ENCODE data around the gene TRNAU1AP. TPM values are rescaled to one million over a fixed set of nuclear protein-coding genes. Genes with fewer than 3 reads are reported as not detected.
"Not testable (repeated sequence)": the region's sequence is repeated elsewhere in the genome, so short reads cannot be mapped to it uniquely, and the experiment has no call there.

The TRNAU1AP gene
- total RNA-seq, 4 donors from 2014 or later, result 19.4 to 34.1 (median 23.2) TPM

DNA sequence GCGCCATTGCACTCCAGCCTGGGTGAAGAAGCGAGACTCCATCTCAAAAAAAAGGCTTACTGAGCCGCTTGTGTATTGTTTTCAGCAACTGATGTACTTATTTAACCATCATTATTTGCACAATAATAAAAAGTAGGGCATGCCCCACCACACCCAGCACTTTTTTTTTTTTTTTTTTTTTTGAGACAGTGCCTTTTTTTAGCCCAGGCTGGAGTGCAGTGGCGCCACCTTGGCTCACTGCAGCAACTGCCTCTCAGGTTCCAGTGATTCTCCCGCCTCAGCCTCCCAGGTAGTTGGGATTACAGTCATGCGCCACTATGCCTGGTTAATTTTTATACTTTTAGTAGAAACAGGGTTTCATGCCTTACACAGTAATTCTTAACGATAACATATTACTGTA, 12.2 kb upstream of the TRNAU1AP start:
- intact Hi-C loops (cut with DNase I), result no loop called here
- Histone ChIP-seq H3K4me3 (no peak overlapping the region), H3K27ac (replicated peaks in 1 of 4) (no peak overlapping the region), H3K4me1 (no peaks in the 10 kb centered on the region), H3K9me3 (no peaks in the 10 kb centered on the region), H3K27me3 (no peaks in the 10 kb centered on the region), H3K36me3 (peaks cover 2 to 30% (median 22%) of the 10 kb centered on the region in 4 donors)
- no peak for TF ChIP-seq POLR2A (IDR thresholded peaks at IDR 0.05; ENCODE audit: low read depth)
- no peak for TF ChIP-seq POLR2AphosphoS5 (IDR thresholded peaks at IDR 0.05)
- no peak for TF ChIP-seq EP300 (IDR thresholded peaks at IDR 0.05)
- WGBS, result 90% methylated on average over 7 of the region's 7 CpGs
- DNase-seq (ENCODE audit: extremely low spot score), result no peak

GRCh38 chr1:28541414-28542015, 11.4 kb upstream of the TRNAU1AP start:
- H3K4me1 ChIP-seq; DNase-seq (ENCODE audit: extremely low spot score); intact Hi-C loops (cut with DNase I); H3K27ac ChIP-seq (replicated peaks in 1 of 4); H3K9me3 ChIP-seq; H3K4me3 ChIP-seq; H3K27me3 ChIP-seq: not testable (repeated sequence)
- WGBS, result 92% methylated on average over 8 of the region's 8 CpGs
- peaks cover 0 to 22% (median 14%) of the 10 kb centered on the region in 4 donors for H3K36me3 ChIP-seq

DNA sequence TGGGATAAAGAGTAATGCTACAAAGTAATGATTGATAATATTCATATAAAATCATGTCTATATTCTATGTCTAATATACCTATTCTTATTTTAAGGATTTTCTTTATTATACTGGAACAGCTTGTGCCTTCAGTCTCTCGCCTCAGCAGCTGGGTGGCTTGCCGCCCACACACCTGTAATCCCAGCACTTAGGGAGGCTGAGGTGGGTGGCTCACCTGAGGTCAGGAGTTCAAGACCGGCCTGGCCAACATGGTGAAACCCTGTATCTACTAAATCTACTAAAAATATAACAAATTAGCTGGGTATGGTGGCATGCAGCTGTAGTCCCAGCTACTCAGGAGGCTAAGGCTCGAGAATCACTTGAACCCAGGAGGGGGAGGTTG, 7.6 kb upstream of the TRNAU1AP start:
- 94% methylated on average over 4 of the region's 4 CpGs for WGBS
- Histone ChIP-seq H3K27me3 (no peaks in the 10 kb centered on the region), H3K27ac (replicated peaks in 1 of 4) (no peak overlapping the region), H3K9me3 (no peaks in the 10 kb centered on the region), H3K36me3 (no peaks in the 10 kb centered on the region), H3K4me3 (no peak overlapping the region), H3K4me1 (no peaks in the 10 kb centered on the region)
- TF ChIP-seq POLR2AphosphoS5 (IDR thresholded peaks at IDR 0.05) (no peak), CTCF (IDR thresholded peaks at IDR 0.05) (no peak), EP300 (IDR thresholded peaks at IDR 0.05) (no peak), POLR2A (IDR thresholded peaks at IDR 0.05; ENCODE audit: low read depth) (no peak)
- intact Hi-C loops (cut with DNase I), result no loop called here
- DNase-seq (ENCODE audit: extremely low spot score), result no peak

DNA sequence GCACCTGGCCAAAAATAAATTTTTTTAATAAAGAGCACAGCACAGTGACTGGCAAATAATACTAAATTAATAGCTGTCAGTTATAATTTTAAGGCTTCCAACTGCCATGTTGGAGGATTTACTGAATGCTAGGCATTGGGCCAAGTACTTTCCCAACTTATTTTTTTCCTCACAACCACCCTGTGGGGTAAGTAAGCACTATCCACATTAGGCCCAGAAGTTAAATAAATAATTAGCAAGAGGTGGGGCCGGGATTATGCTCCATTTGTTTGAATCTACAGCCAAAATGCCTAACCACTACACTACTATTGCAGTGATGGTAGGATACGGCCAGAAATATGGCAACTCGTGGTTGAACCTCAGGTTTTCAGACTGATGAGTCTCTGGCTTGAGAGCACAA, 4.6 kb upstream of the TRNAU1AP start:
- Histone ChIP-seq H3K36me3 (no peaks in the 10 kb centered on the region), H3K4me3 (no peak overlapping the region), H3K4me1 (peaks cover 0 to 7% (median 4%) of the 10 kb centered on the region in 4 donors), H3K9me3 (no peaks in the 10 kb centered on the region), H3K27ac (replicated peaks in 1 of 4) (no peak overlapping the region), H3K27me3 (no peaks in the 10 kb centered on the region)
- intact Hi-C loops (cut with DNase I), result no loop called here
- 82% methylated on average over 2 of the region's 3 CpGs for WGBS
- TF ChIP-seq POLR2AphosphoS5 (IDR thresholded peaks at IDR 0.05) (no peak), POLR2A (IDR thresholded peaks at IDR 0.05; ENCODE audit: low read depth) (no peak), EP300 (IDR thresholded peaks at IDR 0.05) (no peak), CTCF (IDR thresholded peaks at IDR 0.05) (no peak)
- DNase-seq (ENCODE audit: extremely low spot score), result no peak

- Histone ChIP-seq H3K27me3 (no peaks in the 10 kb centered on the region), H3K9me3 (no peaks in the 10 kb centered on the region), H3K4me3 (no peak overlapping the region), H3K4me1 (peaks cover 11 to 21% (median 19%) of the 10 kb centered on the region in 4 donors), H3K27ac (replicated peaks in 1 of 4) (no peak overlapping the region), H3K36me3 (peaks cover under 1 to 21% (median 20%) of the 10 kb centered on the region in 4 donors)
- TF ChIP-seq POLR2AphosphoS5 (IDR thresholded peaks at IDR 0.05), result no peak
- no peak for TF ChIP-seq EP300 (IDR thresholded peaks at IDR 0.05)
- no peak for TF ChIP-seq POLR2A (IDR thresholded peaks at IDR 0.05; ENCODE audit: low read depth)
- no peak for TF ChIP-seq CTCF (IDR thresholded peaks at IDR 0.05)
- DNase-seq (ENCODE audit: extremely low spot score), result no peak
- 88% methylated on average over 6 of the region's 6 CpGs for WGBS
- intact Hi-C loops (cut with DNase I), result loop anchor here (5.0 kb wide), 1 partner anchor 34 kb away; no protein-coding TSS in a partner anchor
Measured at GRCh38 chr1:28551381-28551780, 1.5 kb upstream of the TRNAU1AP start.

DNA sequence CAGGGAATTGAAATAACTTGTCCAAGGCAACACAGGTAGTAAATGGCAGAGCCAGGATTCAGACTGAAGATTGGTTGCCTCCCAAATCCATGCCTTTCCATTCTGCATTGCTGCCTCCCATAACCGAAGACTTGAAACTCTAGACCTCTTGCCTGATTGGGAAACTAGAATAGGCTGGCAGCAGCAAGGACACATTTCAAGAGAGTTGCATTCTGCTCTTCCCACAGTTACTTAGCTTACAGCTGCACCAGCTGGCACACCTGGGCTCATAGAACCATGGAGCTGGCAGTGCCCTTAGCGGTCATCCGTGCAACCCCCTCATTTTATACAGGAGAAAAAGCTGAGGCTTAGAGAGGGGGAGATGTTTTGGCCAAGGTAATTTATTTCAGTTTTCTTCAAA, 8.0 kb downstream of the TRNAU1AP start:
- WGBS, result 95% methylated on average over 3 of the region's 3 CpGs
- H3K9me3 ChIP-seq, result no peaks in the 10 kb centered on the region
- no peak overlapping the region for H3K4me3 ChIP-seq
- peaks cover 80 to 100% (median 99%) of the 10 kb centered on the region in 4 donors for H3K36me3 ChIP-seq
- H3K4me1 ChIP-seq, result no peaks in the 10 kb centered on the region
- DNase-seq (ENCODE audit: extremely low spot score), result no peak
- no peaks in the 10 kb centered on the region for H3K27me3 ChIP-seq
- TF ChIP-seq EP300 (IDR thresholded peaks at IDR 0.05) (no peak), POLR2A (IDR thresholded peaks at IDR 0.05; ENCODE audit: low read depth) (no peak), CTCF (IDR thresholded peaks at IDR 0.05) (no peak), POLR2AphosphoS5 (IDR thresholded peaks at IDR 0.05) (no peak)
- intact Hi-C loops (cut with DNase I), result no loop called here
- no peak overlapping the region for H3K27ac ChIP-seq (replicated peaks in 1 of 4)
